Liver (tissue), 9 donors: Measurements from ENCODE around the gene LRRC26. TPM values are rescaled to one million over a fixed set of nuclear protein-coding genes. Genes with fewer than 3 reads are reported as not detected.

ENCODE experiments used
- DNase-seq: peaks from one replicate; pipeline ENCODE4 v3.0.0-alpha.2; 2017; ENCODE audit warnings: low spot score
- H3K27ac ChIP-seq, 2 donors: one replicate each; pipeline ENCODE4 v1.7.0; 2013; ENCODE audit warnings: inconsistent platforms in 2 of 2, low read length in 2 of 2, control low read depth in 1 of 2, low read depth in 1 of 2, mild to moderate bottlenecking in 1 of 2
- H3K27me3 ChIP-seq, 4 donors: one replicate each; pipeline versions ENCODE4 v1.6.1 to v1.7.0; 2013; ENCODE audit warnings: low read length in 3 of 4, inconsistent platforms in 1 of 4, mild to moderate bottlenecking in 1 of 4, moderate library complexity in 1 of 4; ENCODE audit not compliant: control insufficient read depth in 4 of 4, insufficient read depth in 4 of 4
- H3K36me3 ChIP-seq, 4 donors: one replicate each; pipeline versions ENCODE4 v1.6.1 to v1.7.0; 2013; ENCODE audit warnings: low read length in 3 of 4, mild to moderate bottlenecking in 3 of 4, low read depth in 1 of 4, moderate library complexity in 1 of 4; ENCODE audit not compliant: control insufficient read depth in 4 of 4, insufficient read depth in 3 of 4
- H3K4me1 ChIP-seq, 4 donors: one replicate each; pipeline versions ENCODE4 v1.6.1 to v1.7.0; 2013; ENCODE audit warnings: low read length in 3 of 4, mild to moderate bottlenecking in 3 of 4, moderate library complexity in 1 of 4; ENCODE audit not compliant: control insufficient read depth in 4 of 4, insufficient read depth in 4 of 4
- H3K4me3 ChIP-seq, 3 donors: one replicate each; pipeline versions ENCODE4 v1.6.1 to v1.7.0; 2013; ENCODE audit warnings: low read length in 3 of 3, control low read depth in 1 of 3, low read depth in 1 of 3, mild to moderate bottlenecking in 1 of 3
- H3K9ac ChIP-seq, 2 donors: one replicate each; pipeline ENCODE4 v1.7.0; 2013; ENCODE audit warnings: low read length in 2 of 2, mild to moderate bottlenecking in 2 of 2, moderate library complexity in 2 of 2, control low read depth in 1 of 2, low read depth in 1 of 2
- H3K9me3 ChIP-seq, 4 donors: one replicate each; pipeline versions ENCODE4 v1.6.1 to v1.7.0; 2013; ENCODE audit warnings: low read length in 3 of 4; ENCODE audit not compliant: control insufficient read depth in 4 of 4
- EGR1 ChIP-seq, 2 donors: IDR thresholded peaks; 2 replicates each; pipeline ENCODE4 v1.6.1; 2016 to 2018; ENCODE audit warnings: antibody characterized with exemption in 2 of 2, low read depth in 2 of 2
- FOXA1 ChIP-seq: IDR thresholded peaks from 2 replicates; pipeline ENCODE4 v1.6.1; 2016; ENCODE audit warnings: antibody characterized with exemption
- FOXA2 ChIP-seq: IDR thresholded peaks from 2 replicates; pipeline ENCODE4 v1.6.1; 2016; ENCODE audit warnings: antibody characterized with exemption
- GABPA ChIP-seq, 2 donors: IDR thresholded peaks in 1 of 2; conservative IDR thresholded peaks in 1 of 2; 2 replicates each; pipeline ENCODE4 v1.6.1; 2016; ENCODE audit warnings: antibody characterized with exemption in 2 of 2, mild to moderate bottlenecking in 1 of 2, moderate library complexity in 1 of 2
- HNF4A ChIP-seq, 2 donors: conservative IDR thresholded peaks; 2 replicates each; pipeline ENCODE4 v1.6.1; 2016; ENCODE audit warnings: antibody characterized with exemption in 2 of 2, mild to moderate bottlenecking in 2 of 2
- HNF4G ChIP-seq: IDR thresholded peaks from 2 replicates; pipeline ENCODE4 v1.6.1; 2016; ENCODE audit warnings: antibody characterized with exemption
- JUND ChIP-seq, 2 donors: IDR thresholded peaks; 2 replicates each; pipeline ENCODE4 v1.6.1; 2016; ENCODE audit warnings: antibody characterized with exemption in 2 of 2
- NR2F2 ChIP-seq: IDR thresholded peaks from 2 replicates; pipeline ENCODE4 v1.6.1; 2016; ENCODE audit warnings: antibody characterized with exemption
- RAD21 ChIP-seq, 2 donors: IDR thresholded peaks; 2 replicates each; pipeline ENCODE4 v1.6.1; 2016; ENCODE audit warnings: antibody characterized with exemption in 2 of 2, mild to moderate bottlenecking in 2 of 2
- RXRA ChIP-seq, 2 donors: IDR thresholded peaks; 2 replicates each; pipeline ENCODE4 v1.6.1; 2017 to 2018; ENCODE audit warnings: antibody characterized with exemption in 2 of 2, mild to moderate bottlenecking in 1 of 2
- SP1 ChIP-seq: IDR thresholded peaks from 2 replicates; pipeline ENCODE4 v1.6.1; 2018; ENCODE audit warnings: antibody characterized with exemption, mild to moderate bottlenecking
- TAF1 ChIP-seq: conservative IDR thresholded peaks from 2 replicates; pipeline ENCODE4 v1.6.1; 2016; ENCODE audit warnings: antibody characterized with exemption, mild to moderate bottlenecking
- YY1 ChIP-seq: IDR thresholded peaks from 2 replicates; pipeline ENCODE4 v1.6.1; 2016; ENCODE audit warnings: antibody characterized with exemption, mild to moderate bottlenecking
- WGBS: extraction: QIAGEN DNeasy Blood & Tissue Kit; methylation state at CpG from one replicate; pipeline ENCODE4 v1.1.7; 2013; 5-methylcytosine and 5-hydroxymethylcytosine counted together
- polyA plus RNA-seq, 2 donors: library from polyadenylated mRNA; stranded (reverse) in 1 of 2; unstranded in 1 of 2; fragments of 200-250 nt in 1 of 2; fragments of >200 nt in 1 of 2; fragmentation: Nextera tagmentation in 1 of 2; extraction: Ambion mirVana in 1 of 2; gene quantifications; one replicate each; pipeline versions ENCODE4 v1.2.1 to v1.2.3, GENCODE V29; 2013 to 2015
- total RNA-seq, 2 donors: library from RNA; depleted of rRNA; stranded (reverse); fragments of >200 nt; gene quantifications; one replicate each; pipeline ENCODE4 v1.2.3, GENCODE V29; 2014
- TF ChIP-seq, protein P1 (sequence below): IDR thresholded peaks from 2 replicates; pipeline ENCODE4 v1.6.1; 2016; ENCODE audit warnings: antibody characterized with exemption, mild to moderate bottlenecking
- TF ChIP-seq, protein P2 (sequence below): IDR thresholded peaks from 2 replicates; pipeline ENCODE4 v1.6.1; 2016; ENCODE audit warnings: antibody characterized with exemption
- TF ChIP-seq, protein P3 (sequence below): IDR thresholded peaks from 2 replicates; pipeline ENCODE4 v1.6.1; 2016; ENCODE audit warnings: antibody characterized with exemption
- TF ChIP-seq, protein P4 (sequence below): fragments of 150-350 bp; IDR thresholded peaks from 2 replicates; pipeline ENCODE4 v1.5.1; 2017; ENCODE audit warnings: improper control_type of control experiment, low read depth, low read length; ENCODE audit not compliant: missing input control
- TF ChIP-seq, protein P5 (sequence below): IDR thresholded peaks from 2 replicates; pipeline ENCODE4 v1.6.1; 2016; ENCODE audit warnings: antibody characterized with exemption
- donor health status: healthy.
- donor health status: healthy.
- donor health status: healthy.
- donor health status: healthy.
- donor health status: healthy.

LRRC26 gene
- total and polyA plus RNA-seq, 4 donors = 0.09 to 0.17 TPM; not detected in 2

DNA sequence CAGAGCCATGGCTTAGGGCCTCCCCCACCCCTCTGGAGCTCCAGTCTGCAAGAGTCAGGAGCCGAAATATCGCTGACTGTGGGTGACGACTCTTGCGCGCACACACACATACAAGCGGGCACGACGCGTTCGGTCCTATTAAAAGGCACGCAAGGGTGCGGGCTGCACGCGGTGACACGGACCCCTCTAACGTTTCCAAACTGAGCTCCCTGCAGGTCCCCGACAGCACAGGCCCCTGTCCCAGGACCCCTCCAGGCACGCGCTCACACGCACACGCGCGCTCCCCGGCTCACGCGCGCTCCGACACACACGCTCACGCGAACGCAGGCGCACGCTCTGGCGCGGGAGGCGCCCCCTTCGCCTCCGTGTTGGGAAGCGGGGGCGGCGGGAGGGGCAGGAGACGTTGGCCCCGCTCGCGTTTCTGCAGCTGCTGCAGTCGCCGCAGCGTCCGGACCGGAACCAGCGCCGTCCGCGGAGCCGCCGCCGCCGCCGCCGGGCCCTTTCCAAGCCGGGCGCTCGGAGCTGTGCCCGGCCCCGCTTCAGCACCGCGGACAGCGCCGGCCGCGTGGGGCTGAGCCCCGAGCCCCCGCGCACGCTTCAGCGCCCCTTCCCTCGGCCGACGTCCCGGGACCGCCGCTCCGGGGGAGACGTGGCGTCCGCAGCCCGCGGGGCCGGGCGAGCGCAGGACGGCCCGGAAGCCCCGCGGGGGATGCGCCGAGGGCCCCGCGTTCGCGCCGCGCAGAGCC, 31.0 kb downstream of the LRRC26 start, which contains the start of gene GRIN1:
Gene GRIN1, plus strand, starts transcription at position 433 of the 746 bp plus-strand sequence. CDS start 333 bp downstream, outside the sequence.
- no peak within 1 kb of the TSS for H3K27ac ChIP-seq
- H3K36me3 ChIP-seq = no peaks in the 10 kb centered on the region
- no peak for DNase-seq
- H3K27me3 ChIP-seq = peaks cover 6 to 17% (median 11%) of the 10 kb centered on the region in 4 donors
- H3K9me3 ChIP-seq = no peaks in the 10 kb centered on the region
- TF ChIP-seq, protein P1, sequence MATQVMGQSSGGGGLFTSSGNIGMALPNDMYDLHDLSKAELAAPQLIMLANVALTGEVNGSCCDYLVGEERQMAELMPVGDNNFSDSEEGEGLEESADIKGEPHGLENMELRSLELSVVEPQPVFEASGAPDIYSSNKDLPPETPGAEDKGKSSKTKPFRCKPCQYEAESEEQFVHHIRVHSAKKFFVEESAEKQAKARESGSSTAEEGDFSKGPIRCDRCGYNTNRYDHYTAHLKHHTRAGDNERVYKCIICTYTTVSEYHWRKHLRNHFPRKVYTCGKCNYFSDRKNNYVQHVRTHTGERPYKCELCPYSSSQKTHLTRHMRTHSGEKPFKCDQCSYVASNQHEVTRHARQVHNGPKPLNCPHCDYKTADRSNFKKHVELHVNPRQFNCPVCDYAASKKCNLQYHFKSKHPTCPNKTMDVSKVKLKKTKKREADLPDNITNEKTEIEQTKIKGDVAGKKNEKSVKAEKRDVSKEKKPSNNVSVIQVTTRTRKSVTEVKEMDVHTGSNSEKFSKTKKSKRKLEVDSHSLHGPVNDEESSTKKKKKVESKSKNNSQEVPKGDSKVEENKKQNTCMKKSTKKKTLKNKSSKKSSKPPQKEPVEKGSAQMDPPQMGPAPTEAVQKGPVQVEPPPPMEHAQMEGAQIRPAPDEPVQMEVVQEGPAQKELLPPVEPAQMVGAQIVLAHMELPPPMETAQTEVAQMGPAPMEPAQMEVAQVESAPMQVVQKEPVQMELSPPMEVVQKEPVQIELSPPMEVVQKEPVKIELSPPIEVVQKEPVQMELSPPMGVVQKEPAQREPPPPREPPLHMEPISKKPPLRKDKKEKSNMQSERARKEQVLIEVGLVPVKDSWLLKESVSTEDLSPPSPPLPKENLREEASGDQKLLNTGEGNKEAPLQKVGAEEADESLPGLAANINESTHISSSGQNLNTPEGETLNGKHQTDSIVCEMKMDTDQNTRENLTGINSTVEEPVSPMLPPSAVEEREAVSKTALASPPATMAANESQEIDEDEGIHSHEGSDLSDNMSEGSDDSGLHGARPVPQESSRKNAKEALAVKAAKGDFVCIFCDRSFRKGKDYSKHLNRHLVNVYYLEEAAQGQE = peak; percentile 95
- TF ChIP-seq TAF1 = no peak
- no peaks in the 10 kb centered on the region for H3K4me1 ChIP-seq
- H3K9ac ChIP-seq = no peak within 1 kb of the TSS
- WGBS = 11% methylated on average over 104 of the region's 104 CpGs
- no peak within 1 kb of the TSS for H3K4me3 ChIP-seq

DNA sequence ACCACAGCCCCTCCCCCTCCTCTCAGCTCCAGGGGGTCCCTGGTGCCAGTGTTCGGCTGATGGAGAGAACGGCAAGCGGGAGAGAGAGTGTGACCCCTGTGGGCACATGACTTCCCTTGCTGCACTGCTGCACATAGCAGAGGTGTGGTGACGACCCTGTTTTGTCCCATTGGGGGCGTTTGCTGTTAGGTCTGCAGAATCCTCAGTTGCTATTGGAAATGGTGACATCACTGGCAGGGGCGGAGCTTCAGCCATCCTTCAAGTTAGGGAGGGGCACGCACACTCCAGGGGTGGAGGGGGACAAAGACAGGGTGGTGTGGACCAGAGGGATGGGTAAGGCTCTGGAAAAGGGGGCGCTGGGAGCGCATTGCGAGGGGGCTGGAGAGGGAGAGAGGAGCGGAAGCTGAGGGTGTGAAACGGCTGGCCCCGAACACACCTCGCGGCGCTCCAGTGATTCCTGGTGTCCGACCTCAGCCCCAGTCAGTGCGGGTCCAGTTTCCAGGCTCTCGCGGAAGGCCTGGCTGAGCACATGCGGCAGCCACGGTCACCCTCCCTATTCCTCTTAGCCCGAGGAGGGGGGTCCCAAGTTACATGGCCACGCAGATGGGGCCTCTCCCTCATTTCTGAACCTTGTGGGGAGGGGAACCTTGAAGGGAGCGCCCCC, 31.7 kb downstream of the LRRC26 start:
- no peak overlapping the region for H3K27ac ChIP-seq
- no peaks in the 10 kb centered on the region for H3K4me1 ChIP-seq
- H3K36me3 ChIP-seq = no peaks in the 10 kb centered on the region
- H3K27me3 ChIP-seq = peaks cover 6 to 17% (median 11%) of the 10 kb centered on the region in 4 donors
- no peak for DNase-seq
- 14% methylated on average over 25 of the region's 25 CpGs for WGBS
- no peak for TF ChIP-seq JUND (IDR thresholded peaks at IDR 0.05)
- no peak for TF ChIP-seq HNF4A (conservative IDR thresholded peaks at IDR 0.05)
- TF ChIP-seq NR2F2 = no peak
- TF ChIP-seq, protein P2, sequence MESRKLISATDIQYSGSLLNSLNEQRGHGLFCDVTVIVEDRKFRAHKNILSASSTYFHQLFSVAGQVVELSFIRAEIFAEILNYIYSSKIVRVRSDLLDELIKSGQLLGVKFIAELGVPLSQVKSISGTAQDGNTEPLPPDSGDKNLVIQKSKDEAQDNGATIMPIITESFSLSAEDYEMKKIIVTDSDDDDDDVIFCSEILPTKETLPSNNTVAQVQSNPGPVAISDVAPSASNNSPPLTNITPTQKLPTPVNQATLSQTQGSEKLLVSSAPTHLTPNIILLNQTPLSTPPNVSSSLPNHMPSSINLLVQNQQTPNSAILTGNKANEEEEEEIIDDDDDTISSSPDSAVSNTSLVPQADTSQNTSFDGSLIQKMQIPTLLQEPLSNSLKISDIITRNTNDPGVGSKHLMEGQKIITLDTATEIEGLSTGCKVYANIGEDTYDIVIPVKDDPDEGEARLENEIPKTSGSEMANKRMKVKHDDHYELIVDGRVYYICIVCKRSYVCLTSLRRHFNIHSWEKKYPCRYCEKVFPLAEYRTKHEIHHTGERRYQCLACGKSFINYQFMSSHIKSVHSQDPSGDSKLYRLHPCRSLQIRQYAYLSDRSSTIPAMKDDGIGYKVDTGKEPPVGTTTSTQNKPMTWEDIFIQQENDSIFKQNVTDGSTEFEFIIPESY = no peak
- TF ChIP-seq, protein P3, sequence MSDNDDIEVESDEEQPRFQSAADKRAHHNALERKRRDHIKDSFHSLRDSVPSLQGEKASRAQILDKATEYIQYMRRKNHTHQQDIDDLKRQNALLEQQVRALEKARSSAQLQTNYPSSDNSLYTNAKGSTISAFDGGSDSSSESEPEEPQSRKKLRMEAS = no peak
- no peak for TF ChIP-seq EGR1 (IDR thresholded peaks at IDR 0.05; ENCODE audit: low read depth in 2 of 2)
- no peak for TF ChIP-seq TAF1
- no peak for TF ChIP-seq YY1
- TF ChIP-seq, protein P4, sequence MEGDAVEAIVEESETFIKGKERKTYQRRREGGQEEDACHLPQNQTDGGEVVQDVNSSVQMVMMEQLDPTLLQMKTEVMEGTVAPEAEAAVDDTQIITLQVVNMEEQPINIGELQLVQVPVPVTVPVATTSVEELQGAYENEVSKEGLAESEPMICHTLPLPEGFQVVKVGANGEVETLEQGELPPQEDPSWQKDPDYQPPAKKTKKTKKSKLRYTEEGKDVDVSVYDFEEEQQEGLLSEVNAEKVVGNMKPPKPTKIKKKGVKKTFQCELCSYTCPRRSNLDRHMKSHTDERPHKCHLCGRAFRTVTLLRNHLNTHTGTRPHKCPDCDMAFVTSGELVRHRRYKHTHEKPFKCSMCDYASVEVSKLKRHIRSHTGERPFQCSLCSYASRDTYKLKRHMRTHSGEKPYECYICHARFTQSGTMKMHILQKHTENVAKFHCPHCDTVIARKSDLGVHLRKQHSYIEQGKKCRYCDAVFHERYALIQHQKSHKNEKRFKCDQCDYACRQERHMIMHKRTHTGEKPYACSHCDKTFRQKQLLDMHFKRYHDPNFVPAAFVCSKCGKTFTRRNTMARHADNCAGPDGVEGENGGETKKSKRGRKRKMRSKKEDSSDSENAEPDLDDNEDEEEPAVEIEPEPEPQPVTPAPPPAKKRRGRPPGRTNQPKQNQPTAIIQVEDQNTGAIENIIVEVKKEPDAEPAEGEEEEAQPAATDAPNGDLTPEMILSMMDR = no peak
- TF ChIP-seq RAD21 (IDR thresholded peaks at IDR 0.05) = no peak
- TF ChIP-seq, protein P5, sequence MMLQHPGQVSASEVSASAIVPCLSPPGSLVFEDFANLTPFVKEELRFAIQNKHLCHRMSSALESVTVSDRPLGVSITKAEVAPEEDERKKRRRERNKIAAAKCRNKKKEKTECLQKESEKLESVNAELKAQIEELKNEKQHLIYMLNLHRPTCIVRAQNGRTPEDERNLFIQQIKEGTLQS = no peak
- TF ChIP-seq, protein P1 = no peak
- TF ChIP-seq FOXA2 = no peak
- no peak for TF ChIP-seq FOXA1
- TF ChIP-seq HNF4G = no peak
- TF ChIP-seq SP1 = no peak
- TF ChIP-seq GABPA (IDR thresholded peaks at IDR 0.05 in 1 of 2, conservative IDR thresholded peaks at IDR 0.05 in 1 of 2) = no peak
- TF ChIP-seq RXRA (IDR thresholded peaks at IDR 0.05) = no peak
- H3K4me3 ChIP-seq = no peak overlapping the region
- no peak overlapping the region for H3K9ac ChIP-seq
- H3K9me3 ChIP-seq = no peaks in the 10 kb centered on the region
